Activated naive CD4-positive, alpha-beta T cell treated with anti-CD3 and anti-CD28 coated beads, Interleukin-2, amount 50 U/mL, for 72 hours (primary cell): ENCODE data around the gene CHMP1B. TPM values are rescaled to one million over a fixed set of nuclear protein-coding genes. Genes with fewer than 3 reads are reported as not detected.

Source experiments
- total RNA-seq, 2 donors: library from RNA; stranded (reverse); gene quantifications; one replicate each; pipeline ENCODE4 v1.2.3, GENCODE V29; 2022

The CHMP1B gene
- total RNA-seq, 2 donors from 2014 or later: 23.5 to 26.4 TPM

Other genes with a start within 250 kb of the CHMP1B start
- not detected for gene SLC35G4, start 241.8 kb upstream of the CHMP1B start, total RNA-seq
- under 1 TPM; 0.20 to 0.53 TPM for gene GNAL, start 162.1 kb upstream of the CHMP1B start, total RNA-seq
- 10 to 100 TPM; 38.1 to 67.2 TPM for gene MPPE1, start 56.9 kb downstream of the CHMP1B start, total RNA-seq
- 10 to 100 TPM; 21.9 to 36.5 TPM for gene IMPA2, start 130.1 kb downstream of the CHMP1B start, total RNA-seq
- not detected for gene ANKRD62, start 242.4 kb downstream of the CHMP1B start, total RNA-seq